DMS 273 treated with DMSO at 0.1 percent for 48 hours (cell line): ENCODE measurements around the gene METTL22.

Experiments
- DNase-seq: peaks from one replicate; lab custom pipeline; 2025; lab: John Stamatoyannopoulos, UW

The METTL22 gene

DNA sequence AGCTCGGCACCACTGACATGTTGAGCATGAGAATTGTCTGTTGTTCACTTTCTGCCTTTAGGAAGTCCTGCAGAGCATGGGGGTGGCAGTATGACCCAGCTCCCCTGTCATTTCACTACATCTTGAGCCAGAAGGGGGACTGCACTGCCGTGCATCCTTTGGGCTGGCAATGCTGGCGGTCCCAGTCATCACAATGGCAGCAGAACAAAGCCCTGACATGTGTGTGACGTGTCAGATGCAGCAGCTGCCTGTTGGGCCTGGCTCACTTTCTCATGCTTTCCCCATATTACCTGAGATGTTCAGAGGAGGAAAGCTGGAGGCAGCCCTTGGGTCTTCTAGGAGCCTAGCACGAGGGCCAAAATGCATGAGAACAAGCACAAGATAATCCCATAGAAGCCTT is 46.6 kb downstream of the METTL22 start:
- DNase-seq, result no peak

DNA sequence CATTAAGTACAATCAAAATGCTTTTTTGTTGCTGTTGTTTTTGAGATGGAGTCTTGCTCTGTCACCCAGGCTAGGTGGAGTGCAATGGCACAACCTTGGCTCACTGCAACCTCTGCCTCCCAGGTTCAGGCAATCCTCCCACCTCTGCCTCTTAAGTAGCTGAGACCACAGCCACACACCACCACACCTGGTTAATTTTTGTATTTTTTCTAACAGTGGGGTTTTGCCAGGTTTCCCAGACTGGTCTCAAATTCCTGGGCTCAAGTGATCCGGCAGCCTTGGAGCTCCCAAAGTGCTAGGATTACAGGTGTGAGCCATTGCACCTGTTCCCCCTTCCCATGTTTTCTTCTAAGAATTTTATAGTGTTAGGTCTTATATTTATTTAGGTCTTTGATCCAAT is 48.0 kb downstream of the METTL22 start:
- no peak for DNase-seq

DNA sequence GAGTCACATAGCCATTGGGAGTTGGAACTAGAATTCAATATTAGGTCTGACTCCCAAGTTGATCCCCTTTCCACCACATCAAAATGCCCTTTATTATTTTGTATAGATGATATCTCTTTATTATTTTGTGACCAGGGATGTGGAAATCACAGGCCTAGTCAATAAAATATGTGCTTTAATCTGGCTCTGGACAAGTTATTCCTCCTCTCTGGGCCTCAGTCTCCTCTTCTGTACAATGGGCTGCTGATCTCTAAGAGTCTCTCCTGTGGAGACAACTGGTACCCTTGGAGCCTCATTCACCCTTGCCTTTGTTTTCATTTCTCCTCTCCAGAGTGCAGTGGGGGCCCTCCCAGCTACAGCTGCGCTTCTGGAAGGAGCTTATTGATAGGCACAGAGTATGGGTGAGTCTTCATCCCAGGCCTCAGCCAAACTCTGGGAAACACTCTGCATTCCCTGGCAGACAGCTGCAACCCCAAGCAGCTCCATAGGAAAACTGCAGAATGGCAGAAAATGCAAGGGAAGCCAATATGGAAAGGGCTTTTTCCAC is 48.6 kb downstream of the METTL22 start:
- DNase-seq, result no peak

DNA sequence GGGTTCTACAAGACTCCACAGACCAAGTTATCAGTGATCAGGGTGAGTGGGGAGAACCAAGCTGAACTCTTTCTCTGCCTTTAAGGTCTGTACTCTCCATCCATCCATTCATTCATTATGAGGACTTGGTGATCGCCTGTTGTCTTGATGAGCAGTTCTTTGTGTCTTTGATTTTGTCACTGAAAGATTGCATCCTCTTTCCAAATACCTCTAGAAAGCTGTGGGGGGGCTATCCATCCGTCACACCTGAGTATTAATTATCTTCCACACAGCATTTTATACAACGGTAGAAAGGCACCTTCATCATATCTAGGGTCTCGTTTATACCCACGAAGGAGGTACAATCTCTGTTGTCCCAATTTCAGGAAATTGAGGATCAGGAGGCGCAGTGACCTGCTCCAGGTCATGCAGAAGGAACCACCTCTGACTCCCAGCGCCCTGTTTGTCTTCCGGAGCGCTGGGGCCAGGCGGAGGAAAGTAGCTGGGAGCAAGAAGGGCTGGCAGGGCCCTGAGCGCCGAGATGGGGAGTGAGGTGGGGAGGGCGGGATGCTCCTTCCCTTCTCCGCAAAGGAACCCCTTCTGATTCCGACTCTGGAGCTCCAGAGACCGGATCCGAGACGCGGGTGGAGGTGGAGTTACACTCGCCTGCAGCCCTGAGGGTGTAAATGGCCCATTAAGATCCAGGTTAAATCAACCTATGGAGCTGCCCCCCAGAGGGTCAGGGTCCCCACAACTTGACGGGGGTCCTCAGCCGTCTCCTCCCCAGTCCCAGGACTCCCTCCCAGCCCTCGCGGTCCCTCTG is 52.3 kb downstream of the METTL22 start:
- no peak for DNase-seq

DNA sequence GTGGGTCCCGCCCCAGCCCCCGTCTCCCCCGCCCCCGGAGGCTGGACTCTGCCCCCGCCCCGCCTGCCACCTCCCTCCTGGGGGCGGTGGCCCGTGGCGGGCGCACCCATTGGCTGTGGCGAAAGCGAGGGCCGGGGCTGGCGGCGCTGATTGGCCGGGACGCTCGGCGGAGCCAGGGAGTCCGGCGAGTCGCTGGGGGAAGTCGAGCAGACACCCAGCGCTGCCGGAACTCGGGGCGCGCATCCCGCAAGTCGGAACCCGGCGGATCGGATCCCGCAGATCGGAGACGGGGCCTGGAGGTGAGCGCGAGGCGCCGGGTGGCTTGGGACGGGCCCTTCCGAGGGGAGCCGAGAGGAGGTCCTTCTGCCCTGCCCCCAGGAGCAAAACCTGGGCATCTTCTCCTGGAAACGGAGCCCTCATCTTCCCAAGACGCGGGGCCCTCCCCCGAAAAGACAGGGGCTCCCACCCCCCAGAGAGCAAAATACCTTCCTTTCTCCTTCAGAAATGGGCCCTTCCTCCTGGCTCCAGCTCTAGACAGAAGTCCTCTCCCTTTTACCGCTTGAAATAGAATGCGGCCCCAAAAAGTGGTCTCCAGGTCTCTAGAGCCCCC is 53.0 kb downstream of the METTL22 start, which contains the start of gene ABAT:
Gene ABAT, plus strand, starts transcription at position 205 of the 610 bp plus-strand sequence. CDS start 61,123 bp downstream, outside the sequence.
- DNase-seq, result peak; percentile 62

DNA sequence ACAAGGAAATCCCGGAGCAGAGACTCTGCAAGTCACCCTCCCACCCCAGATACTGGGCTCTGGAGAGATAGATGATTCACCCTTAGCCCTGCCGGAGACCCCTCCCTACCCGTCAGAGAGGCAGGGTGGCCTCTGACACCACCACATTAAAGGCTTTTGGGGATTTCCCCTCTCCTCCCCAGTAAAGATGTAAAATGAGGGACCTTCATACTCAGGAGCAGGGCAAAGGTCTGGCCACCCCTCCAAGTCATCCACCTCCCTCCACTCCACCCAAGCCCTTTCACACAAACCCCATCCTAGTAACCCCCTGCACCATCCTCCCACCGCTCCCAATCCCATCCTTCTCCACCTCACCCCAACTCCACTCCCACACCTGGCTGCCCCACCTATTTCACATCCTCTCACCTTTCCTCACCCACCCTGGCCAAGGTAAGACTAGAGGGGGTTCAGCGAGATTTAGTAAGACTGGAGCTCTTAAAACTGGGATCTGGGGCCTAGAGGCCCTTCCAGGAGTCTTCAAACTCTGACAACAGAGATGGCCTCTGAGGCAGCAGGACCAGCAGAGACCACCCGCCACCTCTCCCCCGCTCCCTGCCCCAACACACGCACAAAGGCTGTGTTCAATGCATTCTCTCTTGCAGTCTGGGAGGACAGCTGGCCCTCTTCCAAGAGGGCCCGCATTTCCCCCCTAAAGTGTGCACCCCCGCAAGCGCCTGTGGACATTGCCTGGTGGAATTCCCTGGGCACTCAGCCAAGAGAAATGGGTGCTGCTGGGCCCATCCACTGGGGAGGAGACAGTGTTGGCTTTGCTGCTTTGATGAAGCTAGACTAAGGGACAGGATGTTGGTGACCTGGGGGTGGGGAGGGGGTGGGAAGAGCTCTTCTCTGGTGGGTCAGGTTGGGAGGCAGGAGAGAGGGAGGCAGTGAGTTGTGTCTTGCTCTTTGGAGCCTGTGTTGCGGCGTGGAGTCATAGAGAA is 54.0 kb downstream of the METTL22 start:
- DNase-seq, result no peak

DNA sequence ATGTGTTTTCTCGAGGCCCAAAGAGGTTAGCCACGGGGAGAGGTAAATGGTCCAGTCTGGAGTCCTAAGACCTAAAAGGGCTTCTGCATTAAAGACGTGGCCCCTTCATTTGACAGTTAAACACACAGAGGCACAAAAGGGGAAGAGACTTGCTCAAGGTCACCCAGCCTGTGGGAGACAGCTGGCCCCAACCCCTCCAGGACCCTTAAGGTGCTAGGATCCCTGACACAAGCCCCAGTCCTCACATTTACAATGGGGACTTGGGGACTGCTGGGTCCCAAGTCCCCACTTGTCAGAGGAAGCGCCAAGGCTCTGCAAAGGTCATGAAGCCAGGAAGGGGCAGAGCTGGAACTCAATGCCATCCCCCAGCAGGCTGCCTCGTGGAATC is 54.7 kb downstream of the METTL22 start:
- no peak for DNase-seq

DNA sequence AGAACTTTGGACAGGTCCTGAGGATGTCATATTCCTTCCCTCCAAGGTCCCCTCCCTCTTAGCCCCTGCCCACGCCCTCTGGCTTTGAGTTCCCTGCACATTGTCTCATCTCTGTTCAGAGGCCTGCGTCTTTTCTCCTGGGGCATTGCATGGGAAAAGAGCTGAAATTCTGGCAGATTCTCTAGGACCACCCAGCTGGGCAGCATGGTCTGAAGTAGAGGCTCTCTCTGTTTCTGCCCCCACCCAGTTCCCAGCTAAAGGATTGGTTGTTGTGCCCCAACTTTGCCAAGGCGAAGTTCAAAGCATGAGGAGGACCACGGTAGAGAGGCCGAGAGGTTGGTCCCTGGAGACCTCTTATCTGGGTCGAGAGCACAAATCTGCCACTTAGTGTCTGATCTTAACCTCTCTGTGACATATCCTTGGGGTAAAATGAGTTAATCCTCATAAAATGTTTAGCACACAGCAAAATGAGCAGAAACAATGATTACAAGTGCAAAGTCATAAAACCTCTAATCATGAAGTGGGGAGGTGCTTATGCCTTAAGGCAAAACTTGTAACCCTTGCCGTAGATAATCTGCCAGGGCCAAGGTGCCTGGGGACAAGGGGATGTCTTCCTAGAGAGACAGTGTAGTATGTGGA is 55.4 kb downstream of the METTL22 start:
- no peak for DNase-seq

DNA sequence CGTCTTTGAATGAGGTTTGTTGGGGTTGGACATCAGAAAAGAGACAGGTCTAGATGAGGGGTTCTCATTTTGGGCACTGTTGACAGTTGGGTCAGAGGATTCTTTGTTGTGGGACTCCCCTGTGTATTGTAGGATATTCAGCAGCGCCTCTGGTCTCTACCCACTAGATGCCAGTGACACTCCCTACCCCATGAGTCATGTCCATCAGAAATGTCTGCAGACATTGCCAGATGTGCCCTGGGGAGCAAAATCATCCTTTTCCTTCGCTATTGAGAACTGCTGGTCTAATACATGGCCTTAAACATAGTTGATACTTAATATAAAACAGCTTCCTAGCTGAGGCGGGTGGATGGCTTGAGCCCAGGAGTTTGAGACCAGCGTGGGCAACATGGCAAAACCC is 56.0 kb downstream of the METTL22 start:
- DNase-seq, result no peak

DNA sequence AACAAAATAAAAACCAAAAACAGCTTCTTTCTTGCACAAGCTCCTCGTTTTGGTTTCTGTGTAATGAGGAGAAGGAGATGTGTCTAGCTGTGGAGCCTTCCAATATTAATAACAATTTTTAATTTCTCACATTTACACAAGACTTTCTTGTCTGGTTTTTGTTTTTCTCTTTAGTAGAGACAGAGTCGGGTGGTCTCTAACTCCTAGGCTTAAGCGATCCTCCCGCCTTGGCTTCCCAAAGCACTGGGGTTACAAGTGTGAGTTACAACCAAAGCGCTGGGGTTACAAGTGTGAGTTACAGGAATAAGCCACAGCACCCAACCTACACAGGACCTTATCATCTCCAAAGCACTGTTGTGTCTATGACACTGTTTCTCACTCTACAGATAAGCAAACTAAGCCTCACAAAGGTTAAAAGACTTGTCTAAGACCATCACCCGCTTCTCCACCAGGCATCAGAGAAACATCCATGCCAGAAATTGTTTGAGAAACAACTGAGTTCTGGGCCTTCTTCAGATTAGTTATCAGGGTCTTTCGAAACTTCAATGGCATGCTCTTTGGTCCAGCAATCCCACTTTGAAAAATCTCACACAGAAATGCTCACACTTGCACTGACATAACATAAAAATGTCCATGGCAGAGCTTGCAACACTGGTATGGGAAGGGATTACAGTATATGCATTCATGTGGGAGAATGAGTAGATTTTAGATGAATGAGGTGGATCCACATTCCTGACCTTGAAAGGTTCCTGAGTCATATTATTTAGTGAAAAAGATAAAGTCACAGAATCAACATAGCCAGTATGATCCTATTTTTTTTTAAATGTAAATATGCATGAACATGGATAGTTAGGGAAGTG is 56.8 kb downstream of the METTL22 start:
- DNase-seq, result no peak

DNA sequence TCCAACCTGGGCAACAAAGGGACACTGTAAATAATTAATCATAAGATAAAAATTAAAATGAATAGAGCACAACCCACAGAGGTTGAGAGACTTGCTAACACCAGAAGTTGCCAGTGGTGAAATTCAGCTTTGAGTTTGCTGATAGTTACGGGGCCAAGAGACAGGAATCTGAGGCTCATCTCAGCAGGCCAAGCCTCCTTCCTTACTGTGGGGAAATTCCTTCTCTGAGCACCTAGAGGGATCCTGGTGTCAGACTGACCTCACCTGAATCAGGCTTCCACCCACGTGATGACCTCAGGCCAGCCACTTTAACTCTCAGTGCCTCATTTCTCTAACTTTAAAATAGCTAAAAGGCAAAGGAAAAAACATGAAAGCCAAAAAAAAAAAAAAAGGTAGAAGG is 57.7 kb downstream of the METTL22 start:
- DNase-seq, result no peak

DNA sequence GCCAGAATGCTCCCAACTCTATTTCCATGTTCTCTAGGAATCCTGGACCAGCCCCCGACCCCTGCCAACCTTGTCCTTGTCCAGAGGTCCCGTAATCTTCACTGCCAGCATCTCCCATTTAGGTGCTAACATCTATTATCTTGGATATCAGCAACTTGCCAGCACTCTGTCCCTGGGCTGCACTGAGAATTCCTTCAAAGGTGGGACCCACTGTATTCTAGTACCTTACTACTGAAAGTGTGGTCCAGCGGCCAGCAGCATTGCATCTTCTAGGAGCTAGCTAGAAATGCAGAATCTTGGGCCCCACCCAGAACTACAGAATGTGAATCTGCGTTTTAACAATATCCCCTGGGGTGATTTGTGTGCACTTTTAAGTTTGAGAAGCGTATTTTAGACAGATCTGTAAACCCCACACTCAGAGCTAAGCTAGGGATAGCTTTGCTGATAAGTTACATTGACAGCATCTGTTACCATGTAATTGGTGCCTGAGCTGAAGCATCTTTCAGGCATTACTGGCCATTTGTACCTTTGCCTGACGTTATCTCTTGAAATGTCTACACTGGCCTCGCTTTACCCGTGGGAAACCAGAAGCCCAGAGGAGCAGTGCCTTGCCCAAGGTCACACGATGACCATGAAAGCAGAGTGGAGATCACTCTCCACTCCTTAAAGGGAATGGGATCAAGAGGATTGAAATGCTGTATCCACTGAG is 61.2 kb downstream of the METTL22 start:
- DNase-seq, result no peak

DNA sequence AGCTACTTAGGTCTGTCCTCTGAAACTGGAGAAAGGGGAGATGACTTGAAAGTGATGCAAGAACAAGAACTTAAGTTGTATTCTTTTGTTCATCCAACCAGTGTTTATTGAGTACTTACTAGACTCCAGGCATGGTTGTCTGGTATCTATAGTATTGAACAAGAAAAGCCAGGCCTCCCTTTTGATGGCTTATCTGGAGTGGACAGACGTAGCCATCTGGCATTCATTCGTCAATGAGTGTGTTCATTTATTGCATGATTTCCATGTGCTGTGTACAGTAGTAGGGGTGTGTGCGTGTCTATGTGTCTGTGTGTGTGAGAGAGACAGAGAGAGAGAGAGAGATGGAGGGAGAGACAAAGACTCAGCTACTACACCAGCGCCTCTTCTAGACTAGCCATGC is 62.1 kb downstream of the METTL22 start:
- DNase-seq, result no peak

DNA sequence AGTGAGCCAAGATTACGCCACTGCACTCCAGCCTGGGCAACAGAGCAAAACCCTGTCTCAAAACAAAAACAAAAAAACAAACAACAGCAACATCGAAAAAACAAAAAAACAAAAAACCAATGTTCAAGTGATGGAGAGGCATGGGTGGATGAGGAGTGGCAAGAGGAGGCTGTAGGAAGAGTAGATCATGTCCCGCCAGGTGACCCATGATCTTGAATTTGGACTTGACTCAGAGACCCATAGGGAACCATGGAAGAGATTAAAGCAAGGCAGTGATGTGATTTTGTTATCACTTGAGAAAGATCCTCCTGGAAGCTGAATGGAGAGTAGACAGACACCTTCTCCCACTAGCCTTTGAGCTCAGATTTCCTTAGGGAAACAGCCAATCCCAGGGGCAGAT is 64.1 kb downstream of the METTL22 start:
- no peak for DNase-seq

DNA sequence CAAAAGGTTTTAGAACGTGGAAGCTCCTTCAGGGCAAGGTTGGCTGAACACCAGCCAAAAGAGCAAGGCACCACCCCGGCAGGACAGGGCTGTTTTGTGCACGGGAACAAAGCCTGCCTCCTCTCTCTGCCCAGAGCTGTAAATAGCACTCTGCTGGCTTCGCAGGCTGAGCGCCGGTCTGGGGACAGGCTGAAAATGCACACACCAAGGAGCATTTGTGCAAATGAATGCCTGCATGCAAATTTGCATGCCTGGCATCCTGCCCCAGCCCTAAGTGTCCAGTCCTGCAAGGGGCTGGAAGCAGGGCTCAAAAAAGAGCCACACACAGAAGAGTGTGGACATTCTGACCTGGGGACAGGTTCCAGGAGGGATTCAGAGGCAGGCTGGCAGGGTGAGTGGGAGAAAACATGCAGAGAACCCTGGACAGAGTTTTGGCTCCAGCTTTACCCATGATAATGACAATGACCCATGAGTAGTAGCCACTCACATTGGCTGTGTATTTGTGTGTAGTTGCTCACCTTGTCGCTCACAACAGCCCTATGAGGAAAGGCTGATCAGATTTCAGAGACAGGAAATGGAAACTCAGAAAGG is 64.6 kb downstream of the METTL22 start:
- no peak for DNase-seq

DNA sequence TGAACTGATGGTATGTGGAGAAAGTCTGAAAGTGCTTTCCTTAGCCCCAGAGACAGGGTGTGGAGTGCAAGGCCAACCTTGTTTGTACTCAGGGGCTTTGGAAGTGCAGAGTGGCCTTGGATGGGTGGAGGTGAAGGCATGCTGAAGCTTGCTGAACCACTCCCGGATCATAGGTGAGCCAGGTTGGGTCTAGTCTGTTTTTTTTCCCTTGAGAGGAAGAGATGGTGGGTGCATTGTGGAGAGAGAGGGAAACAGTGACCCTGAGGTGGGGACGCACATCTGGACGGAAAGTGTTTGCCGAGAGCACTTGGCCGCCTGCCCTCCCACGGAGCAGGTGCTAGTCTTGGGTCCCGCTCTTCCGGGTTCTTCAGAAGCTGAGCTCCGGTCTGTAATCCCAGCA is 65.4 kb downstream of the METTL22 start:
- DNase-seq, result no peak

DNA sequence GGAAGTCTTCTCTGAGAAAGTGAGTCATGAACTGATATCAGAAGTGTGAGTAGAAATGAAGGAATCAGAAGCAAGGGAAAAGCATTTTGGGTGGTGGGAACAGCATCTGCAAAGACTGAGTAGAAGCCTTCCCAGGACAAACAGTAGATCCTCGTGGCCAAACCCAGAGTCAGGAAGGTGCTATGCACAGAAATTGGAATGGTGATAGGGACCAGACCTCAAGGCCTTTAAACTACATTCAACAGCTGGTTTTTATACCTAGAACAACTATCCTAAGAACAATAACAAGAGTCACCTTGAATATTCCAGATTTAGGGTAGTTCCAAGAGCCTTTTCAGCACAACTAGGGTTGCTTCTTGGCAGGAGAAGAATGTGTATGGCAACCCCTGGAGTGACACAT is 68.2 kb downstream of the METTL22 start:
- no peak for DNase-seq

DNA sequence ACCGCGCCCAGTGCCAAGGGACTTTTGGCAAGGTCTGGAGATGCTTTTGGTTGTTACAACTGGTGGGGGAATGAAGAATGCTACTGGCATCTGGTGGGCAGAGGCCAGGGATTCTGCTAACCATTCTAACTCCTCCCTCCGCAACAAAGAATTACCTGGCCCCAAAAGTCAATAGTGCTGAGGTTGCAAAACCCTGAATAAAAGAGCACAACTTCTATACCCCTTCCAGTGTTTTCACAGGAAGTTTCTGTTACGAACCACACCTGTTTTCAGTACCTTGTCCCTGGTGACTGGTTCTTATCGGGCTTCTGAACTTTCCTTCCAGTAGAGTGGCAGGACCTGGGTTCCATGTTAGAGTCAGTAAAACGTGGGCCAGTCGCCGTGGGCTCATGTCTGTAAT is 70.2 kb downstream of the METTL22 start:
- no peak for DNase-seq

DNA sequence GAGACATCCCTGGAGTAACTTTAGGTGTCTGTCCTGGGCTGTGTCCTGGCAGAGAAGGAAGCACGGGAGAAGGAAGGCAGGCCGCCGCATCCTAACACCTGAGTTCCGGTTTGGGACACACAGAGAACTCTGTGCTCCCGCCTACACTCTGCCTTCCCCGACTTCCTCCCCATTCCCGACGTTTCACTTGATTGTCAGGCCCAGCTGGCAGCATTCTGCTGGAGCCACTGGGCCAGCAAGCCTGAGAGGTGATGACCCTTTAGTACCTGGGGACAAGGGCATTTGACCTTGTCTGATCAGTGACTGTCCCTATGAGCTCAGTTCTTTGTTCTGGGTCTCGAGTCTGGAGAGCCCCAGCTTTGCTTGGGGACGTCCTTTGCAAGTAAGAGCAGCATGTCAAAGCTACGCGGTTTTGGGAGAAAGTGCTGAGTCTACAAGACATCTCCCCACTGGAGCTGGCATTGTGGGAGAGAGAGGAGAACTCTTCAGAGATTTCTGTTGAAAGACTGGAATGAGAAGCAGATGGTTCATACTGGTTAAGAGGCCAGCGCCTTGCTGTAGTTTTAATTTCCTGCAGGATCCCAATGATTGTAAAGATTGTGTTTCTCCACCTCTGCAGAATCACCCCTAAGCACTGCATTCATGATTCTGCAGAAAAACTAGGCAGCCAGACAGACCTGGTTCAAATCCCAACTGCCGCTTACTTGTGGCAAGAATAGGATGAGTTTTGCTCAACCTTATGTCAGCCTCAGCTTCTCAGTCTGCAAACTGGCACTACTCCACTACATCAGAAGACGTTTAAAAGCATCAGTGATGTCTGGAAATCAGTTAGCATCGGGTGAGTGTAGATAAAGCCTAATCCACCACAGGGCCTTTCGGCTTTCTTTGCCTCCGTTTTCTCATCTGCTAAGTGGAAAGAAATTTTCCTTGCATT is 73.6 kb downstream of the METTL22 start:
- DNase-seq, result no peak
